Measurements from ENCODE around the gene TMEM132E.

Gene TMEM132E

GRCh38 chr17:34633351-34633750, 54.0 kb downstream of the TMEM132E start:
- DNase-seq (ENCODE audit: extremely low spot score): no peak
- no peak for TF ChIP-seq ELF4 (IDR thresholded peaks at IDR 0.05)
- no peak for TF ChIP-seq TARDBP (IDR thresholded peaks at IDR 0.05)
- no peak for TF ChIP-seq L3MBTL2 (conservative IDR thresholded peaks at IDR 0.05)
- no peak for TF ChIP-seq BHLHE40 (IDR thresholded peaks at IDR 0.05; ENCODE audit: borderline replicate concordance)
- no peak for TF ChIP-seq FOXA1 (IDR thresholded peaks at IDR 0.05)
- TF ChIP-seq NFRKB (IDR thresholded peaks at IDR 0.05): no peak
- no peak for TF ChIP-seq CTBP1 (IDR thresholded peaks at IDR 0.05; ENCODE audit: borderline replicate concordance)
- TF ChIP-seq HDGF (IDR thresholded peaks at IDR 0.05; ENCODE audit: borderline replicate concordance): no peak
- TF ChIP-seq SP1 (IDR thresholded peaks at IDR 0.05): no peak
- TF ChIP-seq FOXM1 (IDR thresholded peaks at IDR 0.05; ENCODE audit: borderline replicate concordance): no peak
- no peak for TF ChIP-seq LEF1 (IDR thresholded peaks at IDR 0.05; ENCODE audit: borderline replicate concordance)
- ChIA-PET POLR2A (no interaction called here), CTCF (no interaction called here)

DNA sequence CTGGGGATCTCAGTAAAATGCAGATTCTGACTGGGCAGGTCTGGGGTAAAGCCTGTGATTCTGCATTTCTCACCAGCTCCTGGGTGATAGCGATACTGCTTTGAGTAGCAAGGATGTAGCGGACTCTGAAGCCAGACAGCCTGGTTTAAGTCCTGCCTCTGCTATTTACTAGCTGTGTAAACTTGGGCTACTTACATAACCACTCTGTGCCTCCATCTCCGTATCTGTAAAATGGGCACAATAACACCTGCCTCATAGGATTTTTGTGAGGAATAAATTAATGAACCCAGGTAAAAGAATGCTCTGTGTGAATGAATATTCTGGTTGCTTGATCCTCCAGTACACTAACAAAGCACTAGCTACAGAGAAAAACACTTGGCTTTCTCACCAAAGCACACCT, 54.4 kb downstream of the TMEM132E start:
- CTCF ChIA-PET: no interaction called here
- no peak for DNase-seq (ENCODE audit: extremely low spot score)
- POLR2A ChIA-PET: no interaction called here
- TF ChIP-seq L3MBTL2 (conservative IDR thresholded peaks at IDR 0.05): no peak
- TF ChIP-seq FOXA1 (IDR thresholded peaks at IDR 0.05): no peak
- TF ChIP-seq SUZ12 (IDR thresholded peaks at IDR 0.05): no peak
- no peak for TF ChIP-seq FOXM1 (IDR thresholded peaks at IDR 0.05; ENCODE audit: borderline replicate concordance)
- no peak for TF ChIP-seq PKNOX1 (IDR thresholded peaks at IDR 0.05)
- no peak for TF ChIP-seq NFRKB (IDR thresholded peaks at IDR 0.05)
- no peak for TF ChIP-seq ELF4 (IDR thresholded peaks at IDR 0.05)
- no peak for TF ChIP-seq ARNT (IDR thresholded peaks at IDR 0.05)
- no peak for TF ChIP-seq ZNF384 (IDR thresholded peaks at IDR 0.05)
- TF ChIP-seq SP1 (IDR thresholded peaks at IDR 0.05): no peak
- TF ChIP-seq CTBP1 (IDR thresholded peaks at IDR 0.05; ENCODE audit: borderline replicate concordance): no peak
- no peak for TF ChIP-seq BHLHE40 (IDR thresholded peaks at IDR 0.05; ENCODE audit: borderline replicate concordance)
- TF ChIP-seq TARDBP (IDR thresholded peaks at IDR 0.05): no peak
- no peak for TF ChIP-seq FOXK2 (IDR thresholded peaks at IDR 0.05)
- no peak for TF ChIP-seq LEF1 (IDR thresholded peaks at IDR 0.05; ENCODE audit: borderline replicate concordance)
- TF ChIP-seq HDGF (IDR thresholded peaks at IDR 0.05; ENCODE audit: borderline replicate concordance): no peak

DNA sequence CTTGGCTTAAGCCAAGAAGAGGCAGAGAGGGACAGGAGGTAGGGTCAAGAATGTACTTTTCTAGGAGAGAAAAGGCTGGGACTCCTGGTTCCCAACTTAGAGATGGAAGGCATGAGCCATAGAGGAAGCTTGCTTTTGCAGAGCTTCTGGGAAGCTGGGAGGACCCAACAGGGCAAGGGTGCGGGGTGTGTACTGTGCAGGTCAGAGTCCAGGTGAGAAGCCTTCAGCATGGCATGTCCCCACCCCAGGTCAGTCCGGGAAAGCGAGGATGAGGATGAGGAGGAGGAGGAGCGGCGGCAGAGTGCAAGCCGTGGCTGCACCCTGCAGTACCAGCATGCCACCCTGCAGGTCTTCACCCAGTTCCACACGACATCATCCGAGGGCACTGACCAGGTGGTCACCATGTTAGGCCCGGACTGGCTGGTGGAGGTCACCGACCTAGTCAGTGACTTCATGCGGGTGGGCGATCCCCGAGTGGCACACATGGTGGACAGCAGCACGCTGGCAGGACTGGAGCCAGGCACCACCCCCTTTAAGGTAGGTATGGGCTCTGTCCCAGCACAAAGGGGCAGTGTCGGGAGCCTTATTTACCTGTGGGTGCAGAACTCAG, 55.3 kb downstream of the TMEM132E start:
- ChIA-PET CTCF (interaction anchor here (1.7 kb wide), 1 partner anchor 92 kb away, joined by 6 read pairs; no protein-coding TSS in a partner anchor), POLR2A (no interaction called here)
- TF ChIP-seq L3MBTL2 (conservative IDR thresholded peaks at IDR 0.05) (no peak), PKNOX1 (IDR thresholded peaks at IDR 0.05) (no peak), BHLHE40 (IDR thresholded peaks at IDR 0.05; ENCODE audit: borderline replicate concordance) (no peak), NFRKB (IDR thresholded peaks at IDR 0.05) (no peak)
- no peak for DNase-seq (ENCODE audit: extremely low spot score)

- ChIA-PET CTCF (interaction anchor here (1.7 kb wide), 1 partner anchor 93 kb away, joined by 6 read pairs; no protein-coding TSS in a partner anchor), POLR2A (no interaction called here)
- no peak for DNase-seq (ENCODE audit: extremely low spot score)
- TF ChIP-seq LEF1 (IDR thresholded peaks at IDR 0.05; ENCODE audit: borderline replicate concordance): no peak
These were observed 56.5 kb downstream of the TMEM132E start for GRCh38 chr17:34635876-34636275.

- TF ChIP-seq ELF4 (IDR thresholded peaks at IDR 0.05) (no peak), FOXA1 (IDR thresholded peaks at IDR 0.05) (no peak), BHLHE40 (IDR thresholded peaks at IDR 0.05; ENCODE audit: borderline replicate concordance) (no peak), FOXK2 (IDR thresholded peaks at IDR 0.05) (no peak), FOXM1 (IDR thresholded peaks at IDR 0.05; ENCODE audit: borderline replicate concordance) (no peak), L3MBTL2 (conservative IDR thresholded peaks at IDR 0.05) (no peak), CTBP1 (IDR thresholded peaks at IDR 0.05; ENCODE audit: borderline replicate concordance) (no peak), LEF1 (IDR thresholded peaks at IDR 0.05; ENCODE audit: borderline replicate concordance) (no peak), PKNOX1 (IDR thresholded peaks at IDR 0.05) (no peak)
- DNase-seq (ENCODE audit: extremely low spot score): no peak
- POLR2A ChIA-PET: no interaction called here
- CTCF ChIA-PET: interaction anchor here (0.9 to 3.1 kb wide), 4 partner anchors 9 to 95 kb away, joined by 4 to 18 read pairs (median 4); no protein-coding TSS in a partner anchor
These were observed 57.7 kb downstream of the TMEM132E start for GRCh38 chr17:34637041-34637547.

DNA sequence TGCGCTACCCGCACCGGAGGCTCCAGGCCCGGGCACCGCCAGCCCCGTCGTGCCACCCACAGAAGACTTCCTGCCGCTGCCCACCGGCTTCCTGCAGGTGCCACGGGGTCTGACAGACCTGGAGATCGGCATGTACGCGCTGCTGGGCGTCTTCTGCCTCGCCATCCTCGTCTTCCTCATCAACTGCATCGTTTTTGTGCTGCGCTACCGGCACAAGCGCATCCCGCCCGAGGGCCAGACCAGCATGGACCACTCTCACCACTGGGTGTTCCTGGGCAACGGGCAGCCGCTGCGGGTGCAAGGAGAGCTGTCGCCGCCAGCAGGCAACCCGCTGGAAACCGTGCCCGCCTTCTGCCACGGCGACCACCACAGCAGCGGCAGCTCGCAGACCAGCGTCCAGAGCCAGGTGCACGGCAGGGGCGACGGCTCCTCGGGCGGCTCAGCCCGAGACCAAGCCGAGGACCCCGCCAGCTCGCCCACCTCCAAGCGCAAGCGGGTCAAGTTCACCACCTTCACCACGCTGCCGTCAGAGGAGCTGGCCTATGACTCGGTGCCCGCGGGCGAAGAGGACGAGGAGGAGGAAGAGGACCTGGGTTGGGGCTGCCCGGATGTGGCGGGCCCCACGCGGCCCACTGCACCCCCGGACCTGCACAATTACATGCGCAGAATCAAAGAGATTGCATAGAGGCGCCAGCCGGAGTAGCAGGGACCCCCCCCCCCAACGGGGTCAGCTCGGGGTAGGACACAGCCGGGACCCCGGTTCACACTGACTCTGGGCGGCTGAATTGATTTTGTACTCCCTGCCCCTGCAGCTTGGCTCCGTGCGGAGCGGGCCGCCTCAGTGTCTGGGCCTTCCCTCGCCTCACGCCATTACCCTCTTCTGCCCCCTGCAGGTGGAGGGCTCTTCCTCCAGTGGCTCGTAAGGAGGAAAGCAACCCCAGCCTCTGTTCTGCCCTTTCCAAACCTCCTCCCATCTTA, 58.5 kb downstream of the TMEM132E start:
- DNase-seq (ENCODE audit: extremely low spot score): peak; percentile 73
- ChIA-PET POLR2A (no interaction called here), CTCF (interaction anchor here (0.6 to 3.1 kb wide), 6 partner anchors 9 to 95 kb away, joined by 4 to 18 read pairs (median 6); no protein-coding TSS in a partner anchor)
- no peak for TF ChIP-seq ZNF384 (IDR thresholded peaks at IDR 0.05)
